Measurements from ENCODE around the gene RABEP2.

GRCh38 chr16:28899882-28900590 lies 25.0 kb downstream of the RABEP2 start:
- no peak for TF ChIP-seq CTCF (conservative IDR thresholded peaks at IDR 0.05 in 1 of 2, IDR thresholded peaks at IDR 0.05 in 1 of 2; ENCODE audit: low read depth in 1 of 2, low read length in 2 of 2)
- no peak for TF ChIP-seq EZH2 (IDR thresholded peaks at IDR 0.05; ENCODE audit: low read length, missing control alignments)
